Measurements from ENCODE around the gene SOHLH1. TPM values are rescaled to one million over a fixed set of nuclear protein-coding genes. Genes with fewer than 3 reads are reported as not detected.
"Not testable (repeated sequence)": the region's sequence is repeated elsewhere in the genome, so short reads cannot be mapped to it uniquely, and the experiment has no call there.

SOHLH1 gene
- total RNA-seq, 1 donor from 2014 or later = not detected

GRCh38 chr9:135681161-135681560 is 18.1 kb downstream of the SOHLH1 start:
- DNase-seq (ENCODE audit: extremely low read depth, low read depth, low spot score) = no peak

- DNase-seq (ENCODE audit: extremely low read depth, low read depth, low spot score) = no peak
Observed at GRCh38 chr9:135680056-135680455, 19.2 kb downstream of the SOHLH1 start.

GRCh38 chr9:135678236-135679017 is 20.9 kb downstream of the SOHLH1 start:
- no peak for DNase-seq (ENCODE audit: extremely low read depth, low read depth, low spot score)

- no peak for DNase-seq (ENCODE audit: extremely low read depth, low read depth, low spot score)
Observed at GRCh38 chr9:135677641-135678168, 21.6 kb downstream of the SOHLH1 start.

- no peak for DNase-seq (ENCODE audit: extremely low read depth, low read depth, low spot score)
Observed at GRCh38 chr9:135676891-135677290, 22.4 kb downstream of the SOHLH1 start.

GRCh38 chr9:135674977-135675376 is 24.3 kb downstream of the SOHLH1 start:
- DNase-seq (ENCODE audit: extremely low read depth, low read depth, low spot score) = no peak

- DNase-seq (ENCODE audit: extremely low read depth, low read depth, low spot score) = no peak
Observed at GRCh38 chr9:135673941-135674340, 25.3 kb downstream of the SOHLH1 start.

GRCh38 chr9:135672786-135673185 is 26.5 kb downstream of the SOHLH1 start:
- not testable (repeated sequence) for DNase-seq (ENCODE audit: extremely low read depth, low read depth, low spot score)

- no peak for DNase-seq (ENCODE audit: extremely low read depth, low read depth, low spot score)
Observed at GRCh38 chr9:135671591-135672041, 27.7 kb downstream of the SOHLH1 start.

GRCh38 chr9:135670721-135671590 is 28.3 kb downstream of the SOHLH1 start:
- DNase-seq (ENCODE audit: extremely low read depth, low read depth, low spot score) = no peak

GRCh38 chr9:135669616-135670285 is 29.5 kb downstream of the SOHLH1 start:
- no peak for DNase-seq (ENCODE audit: extremely low read depth, low read depth, low spot score)

GRCh38 chr9:135669018-135669417 is 30.3 kb downstream of the SOHLH1 start:
- DNase-seq (ENCODE audit: extremely low read depth, low read depth, low spot score) = not testable (repeated sequence)

GRCh38 chr9:135667463-135668001 is 31.7 kb downstream of the SOHLH1 start:
- no peak for DNase-seq (ENCODE audit: extremely low read depth, low read depth, low spot score)

- DNase-seq (ENCODE audit: extremely low read depth, low read depth, low spot score) = no peak
Observed at GRCh38 chr9:135666534-135667462, 32.5 kb downstream of the SOHLH1 start.

GRCh38 chr9:135665795-135666189 is 33.5 kb downstream of the SOHLH1 start:
- DNase-seq (ENCODE audit: extremely low read depth, low read depth, low spot score) = no peak

GRCh38 chr9:135664801-135665794 is 34.2 kb downstream of the SOHLH1 start:
- DNase-seq (ENCODE audit: extremely low read depth, low read depth, low spot score) = no peak

- DNase-seq (ENCODE audit: extremely low read depth, low read depth, low spot score) = no peak
Observed at GRCh38 chr9:135664266-135664665, 35.0 kb downstream of the SOHLH1 start.

GRCh38 chr9:135663857-135664256 is 35.4 kb downstream of the SOHLH1 start:
- no peak for DNase-seq (ENCODE audit: extremely low read depth, low read depth, low spot score)
